GM21515 (cell line): ENCODE data around the gene COL9A3.
A peak's percentile ranks its signal among the peaks of the same experiment; 100 is the strongest.

ENCODE experiments used
- ATAC-seq: cut with Tn5 transposase; IDR thresholded peaks from one replicate; pipeline ENCODE4 v1.9.1; 2021; ENCODE audit not compliant: unreplicated experiment

COL9A3 gene

GRCh38 chr20:62778601-62779416 lies 38.0 kb upstream of the COL9A3 start:
- ATAC-seq = no peak

- no peak for ATAC-seq
Observed at GRCh38 chr20:62779417-62779685, 37.5 kb upstream of the COL9A3 start.

GRCh38 chr20:62780204-62780603 lies 36.6 kb upstream of the COL9A3 start:
- ATAC-seq = no peak

GRCh38 chr20:62780696-62781095 lies 36.2 kb upstream of the COL9A3 start:
- no peak for ATAC-seq

- ATAC-seq = no peak
Observed at GRCh38 chr20:62782149-62782892, 34.5 kb upstream of the COL9A3 start.

GRCh38 chr20:62782893-62783278 lies 34.0 kb upstream of the COL9A3 start:
- no peak for ATAC-seq

GRCh38 chr20:62784497-62784896 lies 32.4 kb upstream of the COL9A3 start:
- no peak for ATAC-seq

GRCh38 chr20:62785393-62785792 lies 31.5 kb upstream of the COL9A3 start:
- no peak for ATAC-seq

GRCh38 chr20:62786157-62786556 lies 30.7 kb upstream of the COL9A3 start:
- no peak for ATAC-seq

- ATAC-seq = no peak
Observed at GRCh38 chr20:62787321-62787720, 29.5 kb upstream of the COL9A3 start.

GRCh38 chr20:62787866-62788265 lies 29.0 kb upstream of the COL9A3 start:
- ATAC-seq = no peak

GRCh38 chr20:62788607-62789006 lies 28.2 kb upstream of the COL9A3 start:
- ATAC-seq = no peak

GRCh38 chr20:62790075-62790474 lies 26.8 kb upstream of the COL9A3 start:
- no peak for ATAC-seq

- ATAC-seq = no peak
Observed at GRCh38 chr20:62791301-62792181, 25.3 kb upstream of the COL9A3 start.

GRCh38 chr20:62792182-62792939 lies 24.5 kb upstream of the COL9A3 start:
- no peak for ATAC-seq

GRCh38 chr20:62792940-62793756 lies 23.7 kb upstream of the COL9A3 start:
- no peak for ATAC-seq

GRCh38 chr20:62793757-62794006 lies 23.2 kb upstream of the COL9A3 start:
- no peak for ATAC-seq

GRCh38 chr20:62794007-62794724 lies 22.7 kb upstream of the COL9A3 start:
- ATAC-seq = peak; percentile 59

GRCh38 chr20:62795023-62795761 lies 21.7 kb upstream of the COL9A3 start:
- ATAC-seq = no peak
